ENCODE data around the gene SPATA24. TPM values are rescaled to one million over a fixed set of nuclear protein-coding genes. Genes with fewer than 3 reads are reported as not detected.
"Not testable (repeated sequence)": the region's sequence is repeated elsewhere in the genome, so short reads cannot be mapped to it uniquely, and the experiment has no call there.

The SPATA24 gene
- polyA plus RNA-seq, 1 donor: 10.0 TPM

- no peak for DNase-seq (ENCODE audit: low read depth)
These were observed 13.3 kb upstream of the SPATA24 start for GRCh38 chr5:139417214-139417613.

- no peak for DNase-seq (ENCODE audit: low read depth)
These were observed 12.8 kb upstream of the SPATA24 start for GRCh38 chr5:139416651-139417050.

GRCh38 chr5:139415869-139416268 is 12.0 kb upstream of the SPATA24 start:
- DNase-seq (ENCODE audit: low read depth): no peak

GRCh38 chr5:139415221-139415861 is 11.5 kb upstream of the SPATA24 start:
- no peak for DNase-seq (ENCODE audit: low read depth)

GRCh38 chr5:139414581-139415130 is 10.8 kb upstream of the SPATA24 start:
- DNase-seq (ENCODE audit: low read depth): no peak

GRCh38 chr5:139413963-139414362 is 10.1 kb upstream of the SPATA24 start:
- DNase-seq (ENCODE audit: low read depth): no peak

GRCh38 chr5:139413153-139413552 is 9.3 kb upstream of the SPATA24 start:
- DNase-seq (ENCODE audit: low read depth): no peak

- DNase-seq (ENCODE audit: low read depth): no peak
These were observed 7.3 kb upstream of the SPATA24 start for GRCh38 chr5:139410993-139411828.

GRCh38 chr5:139410121-139410992 is 6.5 kb upstream of the SPATA24 start:
- no peak for DNase-seq (ENCODE audit: low read depth)

GRCh38 chr5:139409116-139409515 is 5.2 kb upstream of the SPATA24 start:
- not testable (repeated sequence) for DNase-seq (ENCODE audit: low read depth)

- DNase-seq (ENCODE audit: low read depth): no peak
These were observed 4.3 kb upstream of the SPATA24 start for GRCh38 chr5:139408191-139408590.

- no peak for DNase-seq (ENCODE audit: low read depth)
These were observed 3.6 kb upstream of the SPATA24 start for GRCh38 chr5:139407517-139407916.

- DNase-seq (ENCODE audit: low read depth): no peak
These were observed 3.1 kb upstream of the SPATA24 start for GRCh38 chr5:139406963-139407362.

- DNase-seq (ENCODE audit: low read depth): no peak
These were observed 573 bp upstream of the SPATA24 start for GRCh38 chr5:139404484-139404840.

GRCh38 chr5:139403418-139403786 is 487 bp downstream of the SPATA24 start:
- no peak for DNase-seq (ENCODE audit: low read depth)

GRCh38 chr5:139402561-139403158 is 1.2 kb downstream of the SPATA24 start:
- no peak for DNase-seq (ENCODE audit: low read depth)

GRCh38 chr5:139401546-139401945 is 2.3 kb downstream of the SPATA24 start:
- no peak for DNase-seq (ENCODE audit: low read depth)

GRCh38 chr5:139399501-139400121 is 4.3 kb downstream of the SPATA24 start:
- DNase-seq (ENCODE audit: low read depth): no peak

GRCh38 chr5:139397921-139398320 is 6.0 kb downstream of the SPATA24 start:
- DNase-seq (ENCODE audit: low read depth): no peak

- DNase-seq (ENCODE audit: low read depth): no peak
These were observed 7.2 kb downstream of the SPATA24 start for GRCh38 chr5:139396691-139397090.
